Natural killer cell treated with Interleukin-12 subunit alpha and Interleukin-12 subunit beta and Interleukin-15 and Interleukin-18, amount 100 ng/mL, for 72 hours (primary cell): Measurements from ENCODE around the gene UBL3. TPM values are rescaled to one million over a fixed set of nuclear protein-coding genes. Genes with fewer than 3 reads are reported as not detected.
A peak's percentile ranks its signal among the peaks of the same experiment; 100 is the strongest.

Experiments used
- ATAC-seq, 2 donors: fragments of 150-1000 bp; cut with Tn5 transposase in 1 of 2; sonication (Bioruptor Pico), chemical (Tn5 transposase) in 1 of 2; 2 replicates each; pipeline ENCODE4 v1.10.0; 2021
- DNase-seq: peaks from one replicate; pipeline ENCODE4 v3.0.0; 2022; ENCODE audit warnings: low spot score
- H3K27ac Mint-ChIP-seq, 2 donors: 1 replicate in 1 of 2; 2 replicates in 1 of 2; pipeline ENCODE4 v1.8.0; 2022; ENCODE audit warnings: mixed read lengths in 2 of 2, mild to moderate bottlenecking in 1 of 2, moderate library complexity in 1 of 2
- H3K27me3 Mint-ChIP-seq, 2 donors: 1 replicate in 1 of 2; 2 replicates in 1 of 2; pipeline ENCODE4 v1.8.0; 2022; ENCODE audit warnings: mixed read lengths in 2 of 2
- H3K36me3 Mint-ChIP-seq: one replicate; pipeline ENCODE4 v1.8.0; 2022; ENCODE audit warnings: mixed read lengths
- H3K4me1 Mint-ChIP-seq, 2 donors: 1 replicate in 1 of 2; 2 replicates in 1 of 2; pipeline ENCODE4 v1.8.0; 2022; ENCODE audit warnings: low read depth in 2 of 2, mixed read lengths in 2 of 2, mild to moderate bottlenecking in 1 of 2
- H3K4me3 Mint-ChIP-seq: one replicate; pipeline ENCODE4 v1.8.0; 2022; ENCODE audit warnings: mixed read lengths
- H3K9me3 Mint-ChIP-seq: 2 replicates; pipeline ENCODE4 v1.8.0; 2022; ENCODE audit warnings: mixed read lengths
- total RNA-seq, 2 donors: library from RNA; stranded (reverse); gene quantifications; one replicate each; pipeline ENCODE4 v1.2.3, GENCODE V29; 2022

The UBL3 gene
- total RNA-seq, 2 donors from 2014 or later, result 7.8 to 10.5 TPM

DNA sequence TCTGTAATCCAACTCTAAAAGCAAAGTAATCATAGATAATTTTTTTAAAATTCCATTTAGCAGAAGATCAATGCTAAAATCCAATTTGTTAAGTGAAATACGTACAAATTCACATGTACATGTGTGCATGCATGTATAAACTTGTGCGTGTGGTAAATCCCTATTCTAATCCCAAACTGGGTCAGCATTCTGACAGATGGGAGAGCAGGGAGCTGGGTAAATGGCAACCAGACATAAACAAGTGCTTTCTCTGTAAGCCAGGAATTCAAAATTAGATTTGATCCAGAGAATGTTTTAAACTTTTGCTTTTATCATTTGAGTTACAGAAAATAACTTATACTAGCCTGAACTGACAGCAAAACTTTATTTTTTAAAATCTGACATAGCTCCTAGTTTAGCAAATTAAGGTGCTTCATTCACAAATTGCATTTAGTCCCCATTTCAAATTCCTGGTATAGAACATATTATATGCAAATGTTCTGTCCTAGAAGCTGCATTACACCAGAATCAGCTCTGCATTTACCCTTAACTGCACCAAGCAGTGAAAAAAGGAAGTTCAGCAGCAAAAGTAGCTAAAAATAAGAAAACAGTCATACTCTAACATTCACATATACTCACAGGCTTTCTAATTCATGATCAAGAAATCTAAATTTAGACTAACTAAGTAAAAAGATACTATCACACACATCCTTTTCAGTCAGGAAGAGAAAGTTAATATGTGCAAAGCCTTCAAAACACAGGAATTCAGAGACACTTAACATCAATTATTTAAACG lies 32.6 kb downstream of the UBL3 start:
- H3K4me1 Mint-ChIP-seq, result peaks cover 22 to 35% of the 10 kb centered on the region in 2 donors
- DNase-seq (no peak), ATAC-seq (peak in 1 of 2 donors; percentile 67)
- peak overlapping the region; percentile 13 to 32 for H3K27ac Mint-ChIP-seq
- no peaks in the 10 kb centered on the region for H3K36me3 Mint-ChIP-seq
- H3K4me3 Mint-ChIP-seq, result peak overlapping the region; percentile 47
- H3K9me3 Mint-ChIP-seq, result no peaks in the 10 kb centered on the region
- no peaks in the 10 kb centered on the region for H3K27me3 Mint-ChIP-seq

DNA sequence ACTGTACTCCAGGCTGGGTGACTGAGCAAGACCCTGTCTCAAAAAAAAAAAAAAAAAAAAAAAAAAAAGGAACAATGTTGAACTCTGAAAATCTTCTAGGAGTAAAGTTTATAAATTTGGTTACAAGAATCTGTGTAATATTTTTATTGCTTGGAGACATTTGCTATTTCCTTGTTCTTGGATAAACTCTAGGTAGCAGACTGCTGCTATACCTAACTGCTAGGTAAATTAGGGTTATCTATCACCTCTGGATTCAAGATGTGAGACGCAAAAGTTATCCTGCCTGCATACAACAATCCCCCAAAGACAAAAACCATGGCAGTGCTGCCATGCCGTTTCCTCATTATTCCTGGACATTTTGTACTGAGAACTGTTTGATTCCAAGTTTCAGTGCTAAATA lies 33.7 kb downstream of the UBL3 start:
- peak overlapping the region; percentile 13 to 32 for H3K27ac Mint-ChIP-seq
- no peaks in the 10 kb centered on the region for H3K36me3 Mint-ChIP-seq
- no peaks in the 10 kb centered on the region for H3K9me3 Mint-ChIP-seq
- no peak for DNase-seq
- no peaks in the 10 kb centered on the region for H3K27me3 Mint-ChIP-seq
- ATAC-seq, result no peak
- H3K4me1 Mint-ChIP-seq, result peaks cover 24 to 36% of the 10 kb centered on the region in 2 donors
- no peak overlapping the region for H3K4me3 Mint-ChIP-seq

DNA sequence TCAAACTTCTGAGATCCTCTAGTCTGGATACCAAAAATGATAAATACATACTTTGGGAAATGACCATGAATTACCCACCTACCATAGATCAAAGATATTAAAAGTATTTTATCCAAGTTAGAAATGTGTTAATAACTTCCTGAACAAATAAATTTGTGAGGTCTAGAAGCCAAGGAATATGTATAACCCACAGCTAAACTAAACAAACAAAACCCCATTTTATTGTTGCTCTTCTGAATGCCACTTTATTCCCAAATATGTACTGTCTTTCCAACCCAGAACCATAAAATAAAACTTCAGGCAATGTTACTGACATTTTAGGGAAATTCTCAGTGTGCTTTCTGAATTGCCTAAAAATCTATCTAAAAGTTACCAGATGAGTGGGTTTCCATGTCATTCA lies 35.1 kb downstream of the UBL3 start:
- H3K36me3 Mint-ChIP-seq, result no peaks in the 10 kb centered on the region

DNA sequence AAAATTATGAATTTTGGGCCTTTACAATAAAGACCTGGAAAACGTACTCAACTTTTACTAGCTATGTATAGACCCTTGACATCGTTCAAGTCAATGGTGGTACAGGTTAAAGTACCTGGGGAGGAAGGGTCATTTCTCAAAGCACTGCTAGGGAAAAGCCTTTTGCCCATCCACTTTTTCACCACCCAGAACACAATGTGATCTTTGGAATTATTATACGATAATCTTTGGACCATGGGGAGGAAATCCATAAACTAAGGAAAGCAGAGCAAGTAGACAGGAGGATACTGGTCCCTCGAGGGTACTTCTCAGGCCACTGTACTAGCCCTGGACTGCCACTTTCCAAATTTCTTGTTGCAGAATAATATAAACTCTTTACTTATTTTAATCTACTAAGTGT lies 39.5 kb downstream of the UBL3 start:
- Mint-ChIP-seq H3K4me3 (no peak overlapping the region), H3K9me3 (no peaks in the 10 kb centered on the region), H3K4me1 (peaks cover 25 to 34% of the 10 kb centered on the region in 2 donors), H3K27ac (no peak overlapping the region), H3K27me3 (no peaks in the 10 kb centered on the region), H3K36me3 (no peaks in the 10 kb centered on the region)
- DNase-seq, result no peak
- ATAC-seq, result no peak

More for the DNA sequence above, 35.1 kb downstream of the UBL3 start:
- Mint-ChIP-seq H3K27me3 (no peaks in the 10 kb centered on the region), H3K9me3 (no peaks in the 10 kb centered on the region), H3K4me3 (no peak overlapping the region), H3K27ac (no peak overlapping the region), H3K4me1 (peaks cover 25 to 37% of the 10 kb centered on the region in 2 donors)
- ATAC-seq, result no peak
- no peak for DNase-seq

DNA sequence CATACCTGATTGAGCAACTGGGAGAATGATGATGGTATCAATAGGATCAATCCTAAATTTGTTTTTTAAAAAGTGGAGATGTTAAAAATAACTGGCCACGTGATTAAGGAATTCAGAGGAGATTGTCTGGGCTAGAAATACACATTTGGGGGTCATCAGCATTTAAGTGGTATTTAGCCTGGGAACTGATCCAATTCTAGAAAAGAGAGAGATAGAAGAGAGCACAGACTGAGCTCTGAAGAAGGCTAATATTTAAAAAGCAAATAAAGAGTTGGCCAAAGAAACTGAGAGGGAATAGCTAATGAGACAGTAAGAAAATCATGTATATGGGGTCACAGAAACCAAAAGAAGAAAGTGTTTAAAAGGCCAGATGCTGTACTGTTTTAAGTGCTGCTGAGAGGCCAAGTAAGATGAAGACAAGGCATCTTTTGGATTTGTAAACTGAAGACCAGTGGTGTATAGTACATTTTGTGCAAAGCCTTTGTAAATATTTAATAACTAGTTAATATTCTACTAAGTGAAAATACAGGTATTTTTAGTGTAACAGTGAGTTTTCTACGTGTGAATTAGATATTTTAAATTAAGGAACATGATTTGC lies 40.2 kb downstream of the UBL3 start:
- ATAC-seq (no peak), DNase-seq (no peak)
- Mint-ChIP-seq H3K9me3 (no peaks in the 10 kb centered on the region), H3K4me3 (no peak overlapping the region), H3K36me3 (no peaks in the 10 kb centered on the region), H3K4me1 (peaks cover 21 to 34% of the 10 kb centered on the region in 2 donors), H3K27ac (no peak overlapping the region), H3K27me3 (no peaks in the 10 kb centered on the region)

DNA sequence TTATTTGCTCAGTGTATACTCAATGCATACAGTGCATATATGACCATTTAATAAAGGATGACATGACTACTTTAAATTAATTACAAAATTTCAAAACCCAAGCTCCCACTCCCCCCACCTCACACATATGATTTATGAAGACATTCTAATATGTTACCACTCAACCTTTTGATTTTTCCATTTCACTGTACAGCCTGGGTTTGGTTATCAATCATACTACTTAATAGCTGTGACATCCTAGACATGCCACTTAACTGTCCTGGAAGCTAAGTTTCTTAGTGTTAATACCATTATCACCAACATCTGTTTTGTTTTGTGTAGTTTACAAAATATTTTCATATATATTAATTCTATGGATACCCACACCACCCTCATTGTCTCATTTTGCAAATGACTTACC lies 42.2 kb downstream of the UBL3 start:
- Mint-ChIP-seq H3K4me1 (peaks cover 19 to 34% of the 10 kb centered on the region in 2 donors), H3K36me3 (no peaks in the 10 kb centered on the region), H3K27me3 (no peaks in the 10 kb centered on the region), H3K27ac (no peak overlapping the region), H3K9me3 (no peaks in the 10 kb centered on the region), H3K4me3 (no peak overlapping the region)
- ATAC-seq (no peak), DNase-seq (no peak)

DNA sequence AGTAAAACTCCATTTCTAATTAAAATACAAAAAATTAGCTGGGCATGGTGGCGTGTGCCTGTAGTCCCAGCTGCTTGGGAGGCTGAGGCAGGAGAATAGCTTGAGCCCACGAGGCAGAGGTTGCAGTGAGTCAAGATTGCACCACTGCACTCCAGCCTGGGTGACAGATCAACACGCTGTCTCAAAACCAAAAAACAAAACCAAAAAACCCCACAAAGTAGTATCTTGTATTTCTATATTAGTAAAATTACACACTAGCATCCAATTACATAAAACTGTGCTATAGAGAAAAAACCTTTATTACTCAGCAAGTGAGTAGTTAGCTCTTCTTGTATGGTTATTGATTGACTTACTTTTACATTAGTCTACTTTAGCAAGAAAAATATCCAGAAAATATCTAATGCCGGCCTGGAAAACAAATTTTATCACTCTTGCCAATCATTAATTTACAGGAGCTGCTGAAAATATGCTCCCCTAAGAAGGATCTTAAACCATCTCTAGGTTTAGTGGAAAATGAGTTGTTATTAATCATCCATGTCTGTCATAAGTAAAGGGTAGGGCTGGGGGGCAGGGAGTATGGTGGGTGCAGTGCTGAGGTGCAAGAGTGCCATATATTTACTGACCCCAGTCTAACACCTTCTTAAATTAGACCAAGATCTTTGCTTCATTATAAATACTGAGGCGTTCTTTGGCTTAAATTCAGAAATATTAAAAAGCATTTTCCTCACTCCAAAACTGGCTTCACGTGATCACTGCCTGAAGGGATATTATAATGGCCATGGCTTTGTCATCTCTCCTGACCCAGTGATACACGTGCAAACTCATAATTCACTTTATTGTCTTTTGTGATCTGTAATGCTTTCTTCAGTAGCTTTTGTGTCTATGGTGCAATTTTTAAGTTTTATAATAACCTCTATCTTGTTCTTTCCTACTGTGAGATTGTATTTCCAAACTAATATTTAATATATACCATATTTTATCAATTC lies 44.1 kb downstream of the UBL3 start:
- ATAC-seq, result peak; percentile 81 to 90
- H3K27ac Mint-ChIP-seq, result no peak overlapping the region
- H3K27me3 Mint-ChIP-seq, result no peaks in the 10 kb centered on the region
- DNase-seq, result no peak
- no peaks in the 10 kb centered on the region for H3K9me3 Mint-ChIP-seq
- no peaks in the 10 kb centered on the region for H3K36me3 Mint-ChIP-seq
- H3K4me3 Mint-ChIP-seq, result peak overlapping the region; percentile 31
- peaks cover 14 to 29% of the 10 kb centered on the region in 2 donors for H3K4me1 Mint-ChIP-seq

DNA sequence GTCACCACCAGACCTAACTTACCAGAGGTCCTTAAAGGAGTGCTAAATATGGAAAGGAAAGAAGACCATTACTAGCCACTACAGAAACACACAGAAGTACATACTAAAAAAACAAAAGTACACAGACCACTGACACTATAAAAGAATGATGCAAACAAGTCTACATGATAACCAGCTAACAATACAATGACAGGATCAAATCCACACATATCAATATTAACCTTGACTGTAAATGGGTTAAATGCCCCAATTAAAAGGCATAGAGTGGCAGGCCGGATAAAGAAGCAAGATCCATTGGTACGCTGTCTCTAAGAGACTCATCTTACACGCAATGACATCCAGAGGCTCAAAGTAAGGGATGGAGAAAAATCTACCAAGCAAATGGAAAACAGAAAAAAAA lies 47.2 kb downstream of the UBL3 start:
- no peak overlapping the region for H3K4me3 Mint-ChIP-seq
- ATAC-seq (no peak), DNase-seq (no peak)
- H3K4me1 Mint-ChIP-seq, result peaks cover 12 to 15% of the 10 kb centered on the region in 2 donors
- H3K9me3 Mint-ChIP-seq, result no peaks in the 10 kb centered on the region
- no peak overlapping the region for H3K27ac Mint-ChIP-seq
- H3K27me3 Mint-ChIP-seq, result no peaks in the 10 kb centered on the region
- H3K36me3 Mint-ChIP-seq, result no peaks in the 10 kb centered on the region

DNA sequence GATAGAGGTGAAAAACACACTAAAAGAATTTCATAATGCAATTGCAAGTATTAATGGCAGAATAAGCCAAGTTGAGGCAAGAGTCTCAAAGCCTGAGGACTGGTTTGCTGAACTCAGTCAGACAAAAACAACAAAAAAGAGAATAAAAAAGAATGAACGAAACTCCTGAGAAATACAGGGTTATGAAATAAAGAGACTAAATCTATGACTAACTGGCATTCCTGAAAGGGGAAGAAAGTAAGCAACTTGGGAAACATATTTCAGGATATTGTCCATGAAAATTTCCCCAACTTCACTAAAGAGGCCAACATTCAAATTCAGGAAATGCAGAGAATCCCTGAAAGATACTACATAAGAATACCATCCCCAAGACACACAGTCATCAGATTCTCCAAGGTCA lies 47.8 kb downstream of the UBL3 start:
- H3K27ac Mint-ChIP-seq, result no peak overlapping the region
- peaks cover 13 to 17% of the 10 kb centered on the region in 2 donors for H3K4me1 Mint-ChIP-seq
- ATAC-seq (no peak), DNase-seq (no peak)
- H3K9me3 Mint-ChIP-seq, result no peaks in the 10 kb centered on the region
- H3K27me3 Mint-ChIP-seq, result no peaks in the 10 kb centered on the region
- H3K36me3 Mint-ChIP-seq, result no peaks in the 10 kb centered on the region
- no peak overlapping the region for H3K4me3 Mint-ChIP-seq

DNA sequence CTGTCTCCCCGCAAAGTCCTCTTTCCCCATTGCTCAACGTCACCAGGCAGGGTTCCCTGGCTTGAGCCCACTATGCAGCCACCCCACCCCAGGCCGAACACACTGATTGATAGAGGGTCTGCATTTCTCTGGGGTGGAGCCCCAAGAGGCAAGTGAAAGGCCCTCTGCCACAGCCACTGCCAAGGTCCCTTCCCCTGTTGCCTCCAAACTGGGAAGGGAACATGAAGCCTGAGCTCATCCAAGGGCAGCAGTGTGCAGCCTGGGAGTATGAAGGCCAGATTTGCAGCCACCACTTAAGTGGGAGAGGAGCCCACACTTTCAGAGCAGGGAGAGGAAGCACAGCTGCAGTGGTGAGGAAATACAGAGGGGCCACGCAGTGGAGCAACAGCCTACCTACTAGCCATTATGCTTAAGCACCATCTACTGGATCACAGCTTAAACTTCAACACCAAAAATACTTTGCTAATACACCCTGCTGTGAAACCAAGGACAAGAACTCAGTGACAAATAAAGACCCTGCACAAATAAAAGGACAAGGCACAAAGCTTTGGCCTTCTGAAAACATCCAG lies 48.6 kb downstream of the UBL3 start:
- no peak overlapping the region for H3K4me3 Mint-ChIP-seq

DNA sequence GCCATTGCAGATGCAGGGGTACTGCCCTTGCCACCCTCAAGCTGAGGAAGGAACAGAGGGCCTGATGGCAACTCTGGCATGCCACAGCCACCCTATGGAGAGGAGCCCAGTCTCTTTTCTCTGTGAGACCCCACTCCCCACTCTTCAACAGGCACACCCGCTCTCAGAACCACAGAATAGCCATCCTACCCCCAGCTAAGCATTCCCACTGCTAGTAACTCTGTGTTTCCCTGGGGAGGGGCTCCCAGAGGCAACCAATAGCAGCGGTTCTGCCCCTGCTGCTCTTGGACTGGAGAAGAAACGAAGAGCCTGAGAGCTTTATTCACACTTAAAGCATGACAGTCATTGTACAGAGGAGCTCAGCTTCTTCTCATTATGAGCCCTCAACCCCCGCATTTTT lies 49.3 kb downstream of the UBL3 start:
- Mint-ChIP-seq H3K9me3 (no peaks in the 10 kb centered on the region), H3K27ac (no peak overlapping the region), H3K36me3 (no peaks in the 10 kb centered on the region), H3K4me1 (peaks cover 19% of the 10 kb centered on the region in 2 donors), H3K4me3 (no peak overlapping the region), H3K27me3 (no peaks in the 10 kb centered on the region)
- no peak for DNase-seq
- ATAC-seq, result no peak

More for the DNA sequence above, 48.6 kb downstream of the UBL3 start:
- Mint-ChIP-seq H3K9me3 (no peaks in the 10 kb centered on the region), H3K27me3 (no peaks in the 10 kb centered on the region), H3K27ac (no peak overlapping the region), H3K4me1 (peaks cover 20% of the 10 kb centered on the region in 2 donors), H3K36me3 (no peaks in the 10 kb centered on the region)
- DNase-seq (no peak), ATAC-seq (no peak)

DNA sequence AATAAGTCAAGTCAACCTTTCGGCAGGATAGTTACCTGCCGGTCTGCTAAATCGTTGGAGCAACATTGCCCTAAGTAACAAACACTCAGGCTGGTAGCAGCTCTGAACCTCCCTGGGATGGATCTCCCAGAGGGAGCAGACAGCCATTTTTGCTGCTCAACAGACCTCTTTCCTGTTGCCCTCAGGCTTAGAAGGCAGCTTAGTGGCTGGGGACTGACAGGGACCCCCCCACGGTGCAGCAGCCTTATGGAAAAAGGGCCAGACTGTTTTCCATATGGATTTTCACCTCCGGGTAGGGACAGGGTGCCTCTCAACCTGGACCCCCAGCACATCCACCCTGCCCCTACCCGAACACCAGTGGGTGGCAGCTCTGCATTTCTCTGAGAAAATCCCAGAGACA lies 49.7 kb downstream of the UBL3 start:
- Mint-ChIP-seq H3K27me3 (no peaks in the 10 kb centered on the region), H3K36me3 (no peaks in the 10 kb centered on the region), H3K27ac (no peak overlapping the region)

DNA sequence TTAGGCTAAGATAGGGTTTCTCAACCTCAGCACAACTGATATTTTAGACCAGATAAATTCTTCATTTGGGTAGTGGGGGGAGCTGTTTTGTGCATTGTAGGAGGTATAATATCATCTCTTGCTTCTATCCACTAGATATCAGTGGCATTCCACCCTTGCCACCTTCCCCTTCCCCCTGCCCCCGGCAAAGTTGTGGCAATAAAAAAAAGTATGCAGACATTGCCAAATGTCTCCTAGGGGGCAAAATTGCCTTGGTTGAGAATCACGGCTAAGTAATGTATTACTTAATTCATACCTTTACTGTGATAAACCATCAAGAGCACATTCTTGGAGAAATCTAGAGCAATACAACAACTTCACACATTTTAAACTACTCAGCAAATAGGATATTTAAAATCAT lies 51.4 kb downstream of the UBL3 start:
- Mint-ChIP-seq H3K4me3 (no peak overlapping the region), H3K36me3 (no peaks in the 10 kb centered on the region), H3K4me1 (peaks cover 18 to 22% of the 10 kb centered on the region in 2 donors), H3K9me3 (no peaks in the 10 kb centered on the region), H3K27ac (no peak overlapping the region), H3K27me3 (no peaks in the 10 kb centered on the region)
- DNase-seq (no peak), ATAC-seq (no peak)

More for the DNA sequence above, 49.7 kb downstream of the UBL3 start:
- Mint-ChIP-seq H3K9me3 (no peaks in the 10 kb centered on the region), H3K4me3 (no peak overlapping the region), H3K4me1 (peaks cover 18% of the 10 kb centered on the region in 2 donors)
- DNase-seq, result no peak
- no peak for ATAC-seq
